ENCODE results near the gene RNU6-1. TPM values are rescaled to one million over a fixed set of nuclear protein-coding genes. Genes with fewer than 3 reads are reported as not detected.

Gene RNU6-1
- total RNA-seq, 1 experiment from 2014 or later, result not detected

DNA sequence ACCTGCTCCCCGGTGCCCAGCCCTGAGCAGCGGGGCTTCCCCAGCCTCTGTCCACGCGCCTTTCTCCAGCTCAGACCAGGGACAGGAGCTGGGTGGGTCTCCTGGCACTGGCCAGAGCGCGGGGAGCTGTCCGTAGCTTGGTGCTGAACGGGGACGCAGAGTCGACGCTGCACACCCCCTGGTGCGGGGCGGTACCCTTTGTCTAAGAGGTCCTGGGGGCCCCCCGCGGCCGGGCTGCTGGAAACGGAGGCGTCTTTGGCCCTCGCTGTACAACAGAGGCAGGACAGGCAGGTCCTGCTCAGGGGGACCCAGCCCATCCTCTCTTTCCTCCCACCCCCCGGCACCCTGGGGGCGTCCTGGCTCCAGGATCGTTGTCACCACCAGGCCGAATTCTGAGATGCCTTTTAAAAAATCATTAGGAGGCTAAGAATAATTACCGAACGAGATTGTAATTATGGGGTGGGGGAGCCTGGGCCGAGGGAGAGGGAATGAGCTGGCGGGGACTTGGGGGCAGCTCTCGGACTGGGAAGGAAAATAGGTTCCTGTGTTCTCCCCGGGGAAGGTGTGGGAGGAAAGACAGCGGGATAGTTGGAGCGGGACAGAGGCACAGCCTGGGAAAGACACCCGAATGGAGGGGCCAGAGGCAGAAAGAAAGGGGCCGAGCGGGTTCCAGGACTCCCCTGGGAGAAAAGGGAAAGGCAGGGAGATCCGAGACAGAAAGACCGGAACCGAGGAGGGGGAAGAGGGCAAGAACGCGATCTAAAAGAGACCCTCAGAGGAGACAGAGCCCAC is 18.7 kb downstream of the RNU6-1 start:
- no peaks in the 10 kb centered on the region for H3K9me3 Mint-ChIP-seq (ENCODE audit: unreplicated experiment)
- H3K27me3 ChIP-seq (replicated peaks; ENCODE audit: control insufficient read depth, insufficient read depth, low read length), result no peaks in the 10 kb centered on the region; the same call in 1 of the 2 replicates
- H3K4me3 ChIP-seq (ENCODE audit: low read depth, low read length), result no peak overlapping the region
- peaks cover 30% of the 10 kb centered on the region for H3K27me3 Mint-ChIP-seq (ENCODE audit: insufficient read depth, unreplicated experiment)
- BruUV-seq (replicated peaks), result no TSS peak
- H3K4me1 Mint-ChIP-seq (ENCODE audit: low read depth, unreplicated experiment), result peaks cover 12% of the 10 kb centered on the region
- H3K36me3 Mint-ChIP-seq (ENCODE audit: insufficient read depth, unreplicated experiment), result no peaks in the 10 kb centered on the region
- H3K4me3 Mint-ChIP-seq (ENCODE audit: unreplicated experiment), result no peak overlapping the region
- TF ChIP-seq, protein P1, sequence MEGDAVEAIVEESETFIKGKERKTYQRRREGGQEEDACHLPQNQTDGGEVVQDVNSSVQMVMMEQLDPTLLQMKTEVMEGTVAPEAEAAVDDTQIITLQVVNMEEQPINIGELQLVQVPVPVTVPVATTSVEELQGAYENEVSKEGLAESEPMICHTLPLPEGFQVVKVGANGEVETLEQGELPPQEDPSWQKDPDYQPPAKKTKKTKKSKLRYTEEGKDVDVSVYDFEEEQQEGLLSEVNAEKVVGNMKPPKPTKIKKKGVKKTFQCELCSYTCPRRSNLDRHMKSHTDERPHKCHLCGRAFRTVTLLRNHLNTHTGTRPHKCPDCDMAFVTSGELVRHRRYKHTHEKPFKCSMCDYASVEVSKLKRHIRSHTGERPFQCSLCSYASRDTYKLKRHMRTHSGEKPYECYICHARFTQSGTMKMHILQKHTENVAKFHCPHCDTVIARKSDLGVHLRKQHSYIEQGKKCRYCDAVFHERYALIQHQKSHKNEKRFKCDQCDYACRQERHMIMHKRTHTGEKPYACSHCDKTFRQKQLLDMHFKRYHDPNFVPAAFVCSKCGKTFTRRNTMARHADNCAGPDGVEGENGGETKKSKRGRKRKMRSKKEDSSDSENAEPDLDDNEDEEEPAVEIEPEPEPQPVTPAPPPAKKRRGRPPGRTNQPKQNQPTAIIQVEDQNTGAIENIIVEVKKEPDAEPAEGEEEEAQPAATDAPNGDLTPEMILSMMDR (IDR thresholded peaks at IDR 0.05; ENCODE audit: insufficient read depth in 1 of 2, low read depth in 1 of 2, low read length in 1 of 2, severe bottlenecking in 1 of 2, unreplicated experiment in 1 of 2), result no peak
- H3K9me3 ChIP-seq, result no peaks in the 10 kb centered on the region; the same call in 1 of the 2 replicates
- intact Hi-C loops (cut with micrococcal nuclease; ENCODE audit: unreplicated experiment), result no loop called here
- no peak overlapping the region for H3K27ac Mint-ChIP-seq (ENCODE audit: unreplicated experiment)
- POLR2A ChIA-PET, result no interaction called here
- CTCF ChIA-PET, result no interaction called here
- no peaks in the 10 kb centered on the region; the same call in 1 of the 2 replicates for H3K4me1 ChIP-seq
- peak; percentile 62 to 80 for DNase-seq
- H3K36me3 ChIP-seq (ENCODE audit: control insufficient read depth, insufficient read depth, low read length), result no peaks in the 10 kb centered on the region

DNA sequence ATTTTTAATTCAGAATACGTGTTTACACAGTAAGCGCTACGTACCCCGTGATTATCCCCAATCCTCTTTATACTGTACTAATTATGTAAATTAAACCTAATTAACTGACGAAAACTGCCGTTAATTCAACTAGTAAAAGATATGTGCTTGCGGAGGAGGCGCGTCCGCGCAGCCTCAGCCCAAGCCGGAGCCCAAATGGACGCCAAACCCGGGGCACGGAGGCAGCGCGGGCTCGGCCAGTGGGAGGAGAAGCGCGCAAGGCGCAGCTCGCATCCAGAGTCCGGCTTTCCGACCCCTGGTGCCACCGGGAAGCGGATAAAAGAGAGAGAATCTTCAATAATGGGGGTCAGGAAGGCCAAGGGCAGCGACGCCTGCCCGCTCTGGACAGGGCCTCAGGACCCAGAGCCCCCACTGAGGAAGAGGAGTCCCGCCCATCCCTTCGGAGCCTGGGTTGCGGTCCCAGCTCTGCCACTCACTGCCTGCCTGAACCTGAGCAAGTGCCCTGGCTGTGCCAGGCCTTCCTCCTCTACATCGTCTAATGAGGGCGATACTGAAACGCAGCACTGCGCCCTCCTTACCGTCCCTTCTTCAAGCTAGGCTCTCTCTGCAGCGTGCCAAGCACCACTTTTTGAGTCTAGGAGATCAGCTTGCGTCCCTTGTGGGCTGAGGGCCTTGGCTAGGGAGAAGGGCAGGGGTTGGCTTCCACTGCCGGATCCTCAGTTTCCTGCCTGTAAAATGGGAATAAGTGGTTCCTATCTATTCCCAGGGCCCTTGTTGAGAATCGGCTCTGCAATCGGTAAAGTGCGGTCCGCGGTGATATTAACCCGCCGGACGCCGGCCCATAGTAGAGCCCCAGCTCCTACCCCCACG is 19.5 kb downstream of the RNU6-1 start:
- Mint-ChIP-seq H3K36me3 (ENCODE audit: insufficient read depth, unreplicated experiment) (no peaks in the 10 kb centered on the region), H3K27ac (ENCODE audit: unreplicated experiment) (no peak overlapping the region), H3K9me3 (ENCODE audit: unreplicated experiment) (no peaks in the 10 kb centered on the region), H3K4me1 (ENCODE audit: low read depth, unreplicated experiment) (peaks cover 12% of the 10 kb centered on the region), H3K4me3 (ENCODE audit: unreplicated experiment) (no peak overlapping the region), H3K27me3 (ENCODE audit: insufficient read depth, unreplicated experiment) (peaks cover 29% of the 10 kb centered on the region)
- ChIA-PET CTCF (no interaction called here), POLR2A (no interaction called here)
- Histone ChIP-seq H3K4me1 (no peaks in the 10 kb centered on the region; the same call in 1 of the 2 replicates), H3K4me3 (ENCODE audit: low read depth, low read length) (no peak overlapping the region), H3K9me3 (no peaks in the 10 kb centered on the region; the same call in 1 of the 2 replicates), H3K27me3 (replicated peaks; ENCODE audit: control insufficient read depth, insufficient read depth, low read length) (no peaks in the 10 kb centered on the region; the same call in 1 of the 2 replicates), H3K36me3 (ENCODE audit: control insufficient read depth, insufficient read depth, low read length) (no peaks in the 10 kb centered on the region)
- no TSS peak for BruUV-seq (replicated peaks)
- TF ChIP-seq, protein P1 (IDR thresholded peaks at IDR 0.05; ENCODE audit: insufficient read depth in 1 of 2, low read depth in 1 of 2, low read length in 1 of 2, severe bottlenecking in 1 of 2, unreplicated experiment in 1 of 2), result no peak
- DNase-seq, result no peak
- intact Hi-C loops (cut with micrococcal nuclease; ENCODE audit: unreplicated experiment), result no loop called here

DNA sequence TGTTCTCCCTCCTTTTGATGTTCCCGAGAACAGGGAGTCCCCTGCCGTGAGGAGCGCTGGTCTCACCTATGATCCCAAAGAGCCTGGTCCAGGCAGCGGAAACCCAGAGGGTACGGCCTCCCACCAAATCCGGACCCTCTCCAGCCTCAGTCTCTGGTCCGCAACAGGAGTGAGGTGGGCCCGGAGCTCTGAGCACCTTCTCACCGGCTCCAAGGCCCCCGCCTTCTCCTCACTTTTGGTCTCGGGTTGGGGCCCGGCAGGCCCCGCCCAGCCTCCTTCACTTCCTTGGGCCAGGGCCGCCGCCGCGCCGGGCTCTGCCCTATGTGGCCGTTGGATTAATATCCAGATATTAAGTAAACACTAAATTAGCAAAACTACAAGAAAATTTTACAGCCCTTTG is 20.2 kb downstream of the RNU6-1 start:
- TF ChIP-seq, protein P1 (IDR thresholded peaks at IDR 0.05; ENCODE audit: insufficient read depth in 1 of 2, low read depth in 1 of 2, low read length in 1 of 2, severe bottlenecking in 1 of 2, unreplicated experiment in 1 of 2), result no peak
- Mint-ChIP-seq H3K36me3 (ENCODE audit: insufficient read depth, unreplicated experiment) (no peaks in the 10 kb centered on the region), H3K4me3 (ENCODE audit: unreplicated experiment) (no peak overlapping the region), H3K27me3 (ENCODE audit: insufficient read depth, unreplicated experiment) (peaks cover 29% of the 10 kb centered on the region), H3K27ac (ENCODE audit: unreplicated experiment) (no peak overlapping the region), H3K4me1 (ENCODE audit: low read depth, unreplicated experiment) (peaks cover 12% of the 10 kb centered on the region), H3K9me3 (ENCODE audit: unreplicated experiment) (no peaks in the 10 kb centered on the region)
- DNase-seq, result no peak
- Histone ChIP-seq H3K9me3 (no peaks in the 10 kb centered on the region; the same call in 1 of the 2 replicates), H3K27me3 (replicated peaks; ENCODE audit: control insufficient read depth, insufficient read depth, low read length) (no peaks in the 10 kb centered on the region; the same call in 1 of the 2 replicates), H3K4me3 (ENCODE audit: low read depth, low read length) (no peak overlapping the region), H3K4me1 (no peaks in the 10 kb centered on the region; the same call in 1 of the 2 replicates), H3K36me3 (ENCODE audit: control insufficient read depth, insufficient read depth, low read length) (no peaks in the 10 kb centered on the region)
- intact Hi-C loops (cut with micrococcal nuclease; ENCODE audit: unreplicated experiment), result no loop called here
- no TSS peak for BruUV-seq (replicated peaks)
- ChIA-PET CTCF (no interaction called here), POLR2A (no interaction called here)
